DMS 273 (cell line): ENCODE measurements around the gene CA9.

Source experiments
- DNase-seq: peaks from one replicate; lab custom pipeline; 2025; ENCODE audit not compliant: unreplicated experiment; lab: John Stamatoyannopoulos, UW

Gene CA9

DNA sequence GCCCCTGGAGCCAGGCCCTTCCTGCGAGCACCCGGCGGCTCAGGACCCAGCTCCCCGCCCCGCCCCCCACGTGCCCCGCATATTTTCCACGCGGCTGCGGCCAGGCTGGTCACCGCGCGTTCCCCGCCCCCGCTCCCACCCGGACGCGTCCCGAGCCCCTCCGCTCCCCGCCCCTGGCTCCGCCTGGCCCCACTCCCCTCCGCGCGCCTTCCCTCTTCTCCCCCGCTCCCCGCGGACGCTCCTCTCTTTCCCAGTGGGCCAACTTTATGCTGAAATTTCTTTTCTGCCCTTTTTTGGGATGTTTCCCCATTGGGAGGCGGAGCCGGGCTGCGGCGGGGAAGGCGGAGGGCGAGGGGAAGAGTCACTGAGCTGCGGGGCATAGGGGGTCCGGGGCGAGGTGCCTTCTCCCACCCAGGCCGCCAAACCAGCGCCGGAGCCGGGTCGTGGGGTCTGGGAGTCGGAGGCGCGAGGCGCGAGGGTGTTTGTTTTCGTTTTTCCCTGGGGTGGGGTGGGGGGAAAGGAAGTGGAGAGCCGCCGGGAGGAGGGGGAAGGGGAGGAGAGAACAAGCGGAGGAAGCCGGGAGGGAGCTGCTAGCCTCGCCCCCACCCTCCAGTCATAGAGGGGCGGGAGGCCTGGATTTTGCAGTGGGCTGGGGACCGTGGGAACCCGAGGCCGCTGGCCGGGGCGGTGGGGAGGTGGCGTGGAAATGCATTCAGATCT is 17.0 kb downstream of the CA9 start:
- peak; percentile 73 for DNase-seq

DNA sequence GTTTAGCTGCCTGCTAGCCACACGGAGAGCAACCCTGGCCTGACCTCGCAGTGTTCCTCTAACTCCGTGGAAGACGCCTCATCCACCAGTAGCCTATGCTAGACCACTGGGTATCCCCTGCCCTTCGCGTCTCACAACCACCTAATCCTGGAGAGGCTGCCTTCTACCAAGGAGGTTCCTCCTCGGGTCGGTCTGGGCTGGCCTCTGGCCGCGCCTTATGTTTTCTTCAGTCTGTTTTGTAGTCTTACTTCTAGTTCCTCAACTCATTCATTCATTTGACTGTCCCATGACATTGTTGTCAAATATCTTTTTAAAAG is 17.6 kb downstream of the CA9 start:
- no peak for DNase-seq

DNA sequence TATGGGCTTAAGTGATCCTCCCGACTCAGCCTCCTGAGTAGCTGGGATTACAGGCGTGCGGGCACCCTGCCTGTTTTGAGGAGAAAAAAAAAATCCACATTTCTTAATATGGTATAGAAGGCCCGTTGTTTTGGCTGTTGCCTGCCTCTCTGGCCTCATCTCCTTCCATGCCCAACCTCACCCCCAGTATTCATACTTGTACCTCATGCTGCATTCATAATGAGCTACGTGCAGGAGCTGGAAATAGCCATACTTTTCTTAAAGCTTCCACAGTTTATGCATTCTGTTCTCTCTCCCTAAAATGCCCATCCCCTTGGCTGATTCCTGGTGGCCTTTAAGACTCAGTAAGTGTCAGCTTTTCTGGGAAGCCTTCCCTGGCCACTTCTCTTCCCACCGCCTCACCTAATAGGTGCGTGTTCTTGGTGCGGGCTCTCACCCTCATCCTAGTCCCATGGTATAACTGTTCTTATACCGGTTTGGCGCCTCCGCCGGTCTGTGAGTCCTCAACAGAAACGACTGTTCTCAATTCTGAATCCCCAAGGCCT is 18.1 kb downstream of the CA9 start:
- DNase-seq = no peak

GRCh38 chr9:35695943-35696401 is 22.2 kb downstream of the CA9 start:
- DNase-seq = no peak

- DNase-seq = peak; percentile 62
These were observed 22.9 kb downstream of the CA9 start for GRCh38 chr9:35696520-35697215.

- DNase-seq = no peak
These were observed 23.8 kb downstream of the CA9 start for GRCh38 chr9:35697486-35697885.

GRCh38 chr9:35698231-35698630 is 24.5 kb downstream of the CA9 start:
- no peak for DNase-seq

- DNase-seq = no peak
These were observed 26.3 kb downstream of the CA9 start for GRCh38 chr9:35700031-35700430.

DNA sequence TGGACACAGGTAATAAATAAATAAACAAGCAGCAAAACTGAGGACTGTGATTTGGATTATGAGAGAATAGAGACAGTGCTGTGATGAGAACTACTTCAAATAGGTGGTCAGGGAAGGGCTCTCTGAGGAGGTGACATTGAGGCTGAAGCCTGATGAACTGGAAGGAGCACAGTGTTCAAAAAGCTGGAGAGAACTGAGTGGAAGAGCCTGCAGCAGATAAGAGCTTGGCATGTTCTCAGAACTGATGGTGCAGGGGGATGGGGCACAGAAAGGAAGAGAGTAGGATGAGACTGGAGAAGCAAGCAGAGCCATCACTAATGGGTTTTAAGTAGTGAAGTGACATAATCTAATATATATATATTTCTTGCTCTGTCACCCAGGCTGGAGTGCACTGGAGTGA is 27.2 kb downstream of the CA9 start:
- DNase-seq = no peak

- DNase-seq = no peak
These were observed 29.0 kb downstream of the CA9 start for GRCh38 chr9:35702696-35703095.

DNA sequence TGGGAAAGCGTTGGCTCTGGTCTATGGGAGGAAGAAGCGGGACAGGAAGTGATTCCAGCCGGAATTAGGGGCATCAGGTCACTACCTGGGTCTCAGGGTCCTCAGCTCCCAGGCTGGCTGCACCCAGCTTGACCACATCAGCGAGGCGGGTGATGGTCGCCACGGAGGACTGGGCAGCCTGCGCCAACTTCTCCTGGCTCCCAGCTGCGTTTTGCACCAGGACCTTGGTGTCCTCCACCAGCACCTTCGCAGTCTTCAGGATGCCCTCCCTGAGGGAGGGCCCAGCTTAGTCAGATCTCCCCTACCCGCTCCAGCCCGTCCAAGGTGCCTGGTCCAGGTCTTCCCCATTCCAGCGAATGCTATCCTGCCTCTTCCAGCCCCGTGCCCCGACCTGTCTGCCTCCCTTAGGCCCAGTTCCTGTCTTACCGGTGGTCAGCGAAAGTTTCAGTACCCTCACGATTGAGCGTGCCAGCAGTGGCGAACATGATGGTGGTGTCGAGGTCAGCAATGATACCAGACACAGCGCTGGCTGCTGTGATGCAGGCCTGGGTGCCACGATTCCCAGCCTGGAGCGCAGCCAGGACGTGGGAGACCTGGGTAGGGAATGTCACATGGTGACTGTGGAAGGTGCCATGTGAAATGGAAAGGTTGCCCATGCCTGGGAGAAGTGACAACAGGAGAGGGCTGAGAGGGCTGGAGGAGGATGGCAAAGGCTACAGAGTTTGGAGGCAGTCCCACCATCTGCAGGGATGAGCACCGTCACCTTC is 30.4 kb downstream of the CA9 start:
- no peak for DNase-seq

DNA sequence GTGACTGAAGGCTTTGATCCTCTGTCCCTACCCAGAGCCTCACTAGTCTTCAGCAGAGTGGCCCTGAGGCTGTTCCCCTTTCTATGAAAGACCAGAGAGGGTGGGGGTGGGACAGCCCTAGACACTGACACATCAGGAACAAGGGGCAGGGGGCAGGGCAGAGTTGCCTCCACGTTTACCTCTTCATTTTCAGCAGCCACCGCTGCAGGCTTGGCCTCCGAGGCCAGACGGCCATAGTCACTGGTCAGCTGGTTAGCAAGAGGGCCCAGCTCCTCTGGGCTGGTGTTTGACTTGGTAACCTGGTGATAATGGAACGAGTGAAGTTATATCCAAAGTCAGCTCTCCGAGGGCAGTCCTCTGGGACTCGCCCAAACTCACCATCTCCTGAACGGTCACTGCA is 31.6 kb downstream of the CA9 start:
- DNase-seq = no peak

DNA sequence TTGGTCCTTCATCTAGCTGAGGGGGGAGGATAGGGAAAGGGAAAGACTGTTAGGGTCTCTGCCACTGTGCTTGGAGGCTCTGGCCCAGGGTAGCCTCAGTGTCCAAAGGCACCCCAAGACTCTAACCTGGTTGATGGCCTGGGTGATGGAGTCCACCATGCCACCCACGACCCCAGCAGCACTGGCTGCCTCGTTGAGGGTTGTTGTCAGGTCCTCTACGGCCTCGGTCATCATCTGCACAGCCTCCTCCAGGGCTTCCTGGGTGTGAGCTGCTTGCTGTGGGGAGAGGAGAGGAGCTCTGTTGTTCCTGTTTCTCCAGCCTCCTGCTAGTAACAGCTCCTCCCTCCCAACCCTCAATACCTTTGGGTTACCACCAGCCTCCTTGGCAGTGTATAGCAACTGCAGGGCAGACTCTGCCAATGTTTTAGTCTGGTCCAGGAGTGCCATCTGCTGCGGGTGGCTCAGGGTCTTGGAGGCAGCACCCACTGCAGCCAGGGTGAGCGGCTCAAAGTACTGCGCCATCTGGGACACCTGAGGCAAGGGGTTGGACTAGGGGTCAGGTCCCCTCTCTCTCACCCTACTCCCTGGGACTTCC is 32.2 kb downstream of the CA9 start:
- DNase-seq = peak; percentile 13

DNA sequence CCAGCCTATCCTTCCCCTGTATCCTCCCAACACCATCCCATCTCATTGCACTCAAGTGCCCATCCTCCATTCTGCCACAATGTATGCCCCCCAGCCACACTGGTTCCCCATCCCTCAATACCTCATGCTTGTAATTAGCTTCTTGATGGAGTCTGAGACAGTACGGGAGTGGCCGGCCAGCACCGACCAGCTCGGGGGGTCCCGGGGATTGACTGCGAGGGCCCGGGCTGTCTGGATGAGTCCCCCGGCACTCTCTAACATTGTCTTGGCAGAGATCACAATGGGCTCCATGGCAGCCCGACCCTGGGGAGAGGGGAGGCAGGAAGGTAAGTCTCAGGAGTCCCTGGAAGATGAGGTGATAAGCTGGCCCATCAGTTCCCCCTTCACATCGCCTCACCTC is 33.2 kb downstream of the CA9 start:
- no peak for DNase-seq

DNA sequence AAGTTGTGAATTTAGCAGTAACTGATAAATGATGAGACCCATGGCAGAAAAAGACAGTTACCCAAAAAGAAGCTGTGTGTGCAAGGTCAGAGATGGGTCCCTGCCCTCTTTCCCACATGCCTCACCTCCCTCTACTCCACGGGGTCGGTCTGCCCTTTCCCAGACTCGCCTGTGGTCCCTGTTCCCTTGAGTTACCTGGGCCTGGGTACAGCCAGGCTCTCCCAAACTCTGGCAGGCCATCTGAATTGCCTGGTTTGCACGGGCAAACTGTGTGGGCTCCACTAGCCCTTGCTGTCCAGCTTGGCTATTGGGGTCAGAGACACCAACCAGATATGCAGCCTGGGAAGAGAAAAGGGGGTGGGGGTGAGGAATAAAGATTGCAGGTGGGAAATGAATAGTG is 34.4 kb downstream of the CA9 start:
- no peak for DNase-seq

DNA sequence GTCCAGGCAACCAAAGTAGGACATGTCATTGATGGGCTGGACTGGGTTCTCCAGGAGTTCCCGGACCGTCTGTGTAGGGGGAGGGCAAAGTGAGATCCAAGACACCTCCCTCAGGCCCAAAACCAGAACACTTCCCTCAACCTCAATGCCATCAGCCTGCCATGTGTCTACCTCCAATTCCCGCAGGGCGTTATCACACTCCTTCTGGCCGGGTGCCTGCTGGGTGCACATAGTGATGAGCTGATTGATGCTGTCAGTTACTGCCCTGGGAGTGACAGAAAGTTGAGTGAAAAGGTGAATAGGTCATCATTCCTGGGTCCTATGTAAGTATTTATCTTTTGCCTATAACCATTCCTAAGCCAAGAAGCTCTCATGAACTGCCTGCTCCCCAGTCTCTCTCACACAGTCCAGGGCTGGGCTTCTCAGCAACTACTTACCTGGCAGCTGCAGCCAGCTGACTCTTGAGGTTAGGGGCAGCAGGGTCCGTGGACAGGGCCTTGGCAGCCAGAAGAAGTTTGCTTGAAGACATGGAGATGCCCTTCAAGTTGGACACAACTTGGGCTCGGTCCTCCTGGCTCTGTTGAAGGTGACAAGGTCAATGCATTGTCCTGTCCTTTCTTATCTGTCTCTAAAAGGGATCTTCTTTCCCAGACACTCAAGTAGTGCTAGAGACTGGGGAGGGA is 37.2 kb downstream of the CA9 start:
- DNase-seq = no peak

GRCh38 chr9:35711501-35712428 is 38.0 kb downstream of the CA9 start:
- DNase-seq = no peak

GRCh38 chr9:35712762-35713400 is 39.2 kb downstream of the CA9 start:
- no peak for DNase-seq

DNA sequence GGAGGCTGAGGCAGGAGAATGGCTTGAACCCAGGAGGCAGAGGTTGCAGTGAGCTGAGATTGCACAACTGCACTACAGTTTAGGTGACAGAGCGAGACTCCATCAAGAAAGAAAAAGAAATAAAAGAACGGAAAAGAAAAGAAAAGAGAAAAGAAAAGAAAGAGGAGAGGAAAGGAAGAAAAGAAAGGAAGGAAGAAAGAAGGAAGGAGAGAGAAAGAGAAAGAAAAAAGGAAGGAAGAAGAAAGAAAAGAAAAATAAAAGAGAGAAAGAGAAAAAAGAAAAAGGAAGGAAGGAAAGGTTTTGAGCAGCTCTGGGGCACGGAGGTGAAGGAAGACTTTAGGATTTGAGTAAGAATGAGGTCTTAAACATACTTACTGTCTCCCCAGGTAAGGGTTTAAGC is 39.9 kb downstream of the CA9 start:
- DNase-seq = no peak
